ENCODE results near the gene NUP188. TPM values are rescaled to one million over a fixed set of nuclear protein-coding genes. Genes with fewer than 3 reads are reported as not detected.

The NUP188 gene
- total and polyA plus RNA-seq, 2 of the 13 experiments (the other 11 are each of a cell fraction or from before 2014, with no cell fraction given) = 28.0 to 38.5 TPM

- Histone ChIP-seq H3K27me3 (ENCODE audit: control insufficient read depth in 1 of 2, insufficient read depth in 2 of 2, low read length in 2 of 2) (no peaks in the 10 kb centered on the region), H3K36me3 (replicated peaks in 1 of 2; ENCODE audit: control insufficient read depth in 1 of 2, insufficient read depth in 2 of 2, low read length in 2 of 2) (peaks cover 15 to 28% of the 10 kb centered on the region in 2 experiments), H3K27ac (ENCODE audit: extremely low read length, insufficient read depth, low read length) (no peak overlapping the region), H3K4me2 (ENCODE audit: low read depth, low read length) (no peak overlapping the region), H3K9me3 (ENCODE audit: low read length) (no peaks in the 10 kb centered on the region), H3K4me1 (ENCODE audit: insufficient read depth, low read length) (peaks cover 32% of the 10 kb centered on the region), H3K9ac (ENCODE audit: insufficient read depth, low read depth, low read length) (no peak overlapping the region), H4K20me1 (ENCODE audit: insufficient read depth, low read length) (no peaks in the 10 kb centered on the region), H3K79me2 (ENCODE audit: insufficient read depth, low read length) (peaks cover 4% of the 10 kb centered on the region), H3K4me3 (replicated peaks in 1 of 3; ENCODE audit: insufficient read depth in 1 of 3, low read depth in 2 of 3, low read length in 3 of 3) (no peak overlapping the region), H2AFZ (ENCODE audit: low read length) (no peak overlapping the region)
- POLR2A ChIA-PET = interaction anchor here (0.7 kb wide), 1 partner anchor 1506 kb away, joined by 3 read pairs; no protein-coding TSS in a partner anchor
- BruUV-seq (replicated peaks) = no TSS peak
- CTCF ChIA-PET (ENCODE audit: low intra/inter-chr PET ratio, low total read pairs) = no interaction called here
- in situ Hi-C loops (cut with HindIII; ENCODE audit: extremely low pct_ligation_motif_present, low pct_unique_long_range_greater_than_20kb) = no loop called here
- ATAC-seq (no peak), DNase-seq (ENCODE audit: low spot score) (no peak), FAIRE-seq (no peak)
- intact Hi-C loops (cut with micrococcal nuclease; ENCODE audit: unreplicated experiment) = no loop called here
- TF ChIP-seq ZNF143 (CRISPR knock-in tag; IDR thresholded peaks at IDR 0.05) = no peak
- TF ChIP-seq ZNF580 (CRISPR knock-in tag; IDR thresholded peaks at IDR 0.05; ENCODE audit: borderline replicate concordance, low read depth) = no peak
- no peak for TF ChIP-seq ZBTB25 (CRISPR knock-in tag; IDR thresholded peaks at IDR 0.05)
- no peak for TF ChIP-seq MZF1 (CRISPR knock-in tag; IDR thresholded peaks at IDR 0.05; ENCODE audit: borderline replicate concordance)
- TF ChIP-seq THAP9 (CRISPR knock-in tag; IDR thresholded peaks at IDR 0.05; ENCODE audit: borderline replicate concordance) = no peak
- peak; percentile 22; the same call in 1 of the 2 replicates for TF ChIP-seq ZNF7 (CRISPR knock-in tag; IDR thresholded peaks at IDR 0.05)
- TF ChIP-seq HES4 (CRISPR knock-in tag; IDR thresholded peaks at IDR 0.05; ENCODE audit: borderline replicate concordance) = no peak
- no peak for TF ChIP-seq CREM (IDR thresholded peaks at IDR 0.05)
- no peak for TF ChIP-seq CREM (CRISPR knock-in tag; IDR thresholded peaks at IDR 0.05)
- WGBS (ENCODE audit: low lambda C conversion rate) = 97% methylated on average over 10 of the region's 10 CpGs
These were observed 43.5 kb upstream of the NUP188 start for GRCh38 chr9:128903871-128904620.

Data from HepG2 (cell line).